WERI-Rb-1 (cell line): ENCODE data around the gene GPR37.

Experiments used
- DNase-seq: peaks from one replicate; pipeline ENCODE4 v3.0.0-alpha.2; 2020
- H3K27ac ChIP-seq: fragments of 250-450 bp; sonication (Bioruptor Pico); 2 replicates; pipeline ENCODE4 v1.5.1; 2020; ENCODE audit warnings: mild to moderate bottlenecking, moderate library complexity
- H3K27me3 ChIP-seq: fragments of 250-450 bp; sonication (Bioruptor Pico); 2 replicates; pipeline ENCODE4 v1.5.1; 2021; ENCODE audit warnings: mild to moderate bottlenecking, low read depth, moderate library complexity; ENCODE audit not compliant: insufficient read depth, severe bottlenecking
- H3K36me3 ChIP-seq: fragments of 250-450 bp; sonication (Bioruptor Pico); 2 replicates; pipeline ENCODE4 v1.5.1; 2020; ENCODE audit warnings: mild to moderate bottlenecking, moderate library complexity
- H3K4me3 ChIP-seq: 2 replicates; pipeline ENCODE4 v1.5.1; 2011; ENCODE audit warnings: low read depth, mild to moderate bottlenecking, control low read depth, low read length
- H3K9me3 ChIP-seq: fragments of 250-450 bp; sonication (Bioruptor Pico); 2 replicates; pipeline ENCODE4 v1.5.1; 2021; ENCODE audit warnings: mild to moderate bottlenecking, moderate library complexity; ENCODE audit not compliant: severe bottlenecking
- CTCF ChIP-seq: IDR thresholded peaks from 2 replicates; pipeline ENCODE4 v1.5.1; 2011; ENCODE audit warnings: low read depth, mild to moderate bottlenecking, control low read depth, inconsistent platforms, low read length

The GPR37 gene

GRCh38 chr7:124792002-124792401 lies 26.4 kb upstream of the GPR37 start:
- Histone ChIP-seq H3K27ac (no peak overlapping the region), H3K27me3 (no peaks in the 10 kb centered on the region), H3K4me3 (no peak overlapping the region), H3K9me3 (no peaks in the 10 kb centered on the region), H3K36me3 (no peaks in the 10 kb centered on the region)
- TF ChIP-seq CTCF = no peak
- DNase-seq = no peak

DNA sequence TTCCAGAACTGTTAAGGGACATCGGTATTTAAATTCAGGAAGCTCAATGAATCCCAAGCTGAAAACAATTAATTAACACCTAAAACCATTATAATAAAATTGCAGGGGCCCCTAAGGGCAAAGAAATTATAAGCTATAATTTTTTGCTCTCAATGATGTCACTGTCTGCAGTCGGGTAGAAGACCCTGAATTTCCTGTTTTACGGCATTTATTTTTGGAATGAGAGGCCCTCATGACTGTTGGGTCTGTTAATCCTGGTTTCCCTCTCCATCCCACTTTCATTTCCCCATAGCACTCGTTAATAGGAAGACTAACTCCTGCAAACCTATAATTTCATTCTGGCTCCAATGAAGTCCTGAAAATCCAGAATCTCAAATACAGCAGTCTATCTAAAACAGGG lies 25.8 kb upstream of the GPR37 start:
- Histone ChIP-seq H3K9me3 (no peaks in the 10 kb centered on the region), H3K36me3 (no peaks in the 10 kb centered on the region), H3K27me3 (no peaks in the 10 kb centered on the region), H3K4me3 (no peak overlapping the region), H3K27ac (no peak overlapping the region)
- TF ChIP-seq CTCF = no peak
- no peak for DNase-seq

DNA sequence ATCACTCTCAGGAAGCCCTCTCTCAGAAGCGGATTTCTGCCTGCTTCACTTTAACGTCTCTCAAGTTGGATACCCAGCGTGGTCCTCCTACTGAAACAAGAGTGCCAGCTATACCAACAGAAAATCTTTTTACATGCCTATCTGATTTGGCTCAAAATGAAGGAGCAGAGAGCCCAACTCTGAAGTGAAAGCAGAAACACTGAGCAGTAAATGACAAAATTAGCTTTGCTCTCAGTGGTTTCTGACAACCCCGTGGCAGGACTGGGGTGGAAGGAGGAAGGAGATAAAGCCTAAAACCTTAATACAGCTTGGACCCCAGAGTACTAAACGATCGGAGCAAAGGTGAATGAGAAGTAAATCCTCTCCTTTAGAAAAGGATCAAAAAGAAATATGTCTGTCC lies 25.1 kb upstream of the GPR37 start:
- Histone ChIP-seq H3K27ac (no peak overlapping the region), H3K4me3 (no peak overlapping the region), H3K36me3 (no peaks in the 10 kb centered on the region), H3K9me3 (no peaks in the 10 kb centered on the region), H3K27me3 (no peaks in the 10 kb centered on the region)
- no peak for DNase-seq
- TF ChIP-seq CTCF = no peak

DNA sequence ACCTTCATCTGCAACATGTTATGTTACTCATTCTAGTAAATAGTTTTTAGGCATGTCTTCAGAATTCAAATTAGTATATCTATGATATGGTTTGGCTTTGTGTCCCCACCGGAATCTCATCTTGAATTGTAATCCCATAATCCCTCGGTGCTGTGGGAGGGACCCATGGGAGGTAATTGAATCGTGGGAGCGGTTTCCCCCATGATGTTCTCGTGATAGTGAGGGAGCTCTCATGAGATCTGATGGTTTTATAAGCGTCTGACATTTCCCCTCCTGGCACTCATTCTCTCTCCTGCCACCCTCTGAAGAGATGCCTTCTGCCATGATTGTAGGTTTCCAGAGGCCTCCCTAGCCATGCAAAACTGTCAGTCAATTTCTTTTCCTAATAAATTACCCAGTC lies 20.4 kb upstream of the GPR37 start:
- no peak overlapping the region for H3K27ac ChIP-seq
- no peaks in the 10 kb centered on the region for H3K36me3 ChIP-seq
- no peak for TF ChIP-seq CTCF
- DNase-seq = no peak
- no peak overlapping the region for H3K4me3 ChIP-seq
- H3K9me3 ChIP-seq = no peaks in the 10 kb centered on the region
- H3K27me3 ChIP-seq = no peaks in the 10 kb centered on the region

- no peaks in the 10 kb centered on the region for H3K27me3 ChIP-seq
- no peak overlapping the region for H3K4me3 ChIP-seq
- no peaks in the 10 kb centered on the region for H3K9me3 ChIP-seq
- DNase-seq = peak; percentile 48
- no peak overlapping the region for H3K27ac ChIP-seq
- TF ChIP-seq CTCF = peak; percentile 71
- no peaks in the 10 kb centered on the region for H3K36me3 ChIP-seq
Measured at GRCh38 chr7:124784879-124785818, 19.6 kb upstream of the GPR37 start.
